Karpas-422 (cell line): ENCODE data around the gene RIGI. TPM values are rescaled to one million over a fixed set of nuclear protein-coding genes. Genes with fewer than 3 reads are reported as not detected.
"Not testable (repeated sequence)": the region's sequence is repeated elsewhere in the genome, so short reads cannot be mapped to it uniquely, and the experiment has no call there.

ENCODE experiments used
- DNase-seq: peaks from one replicate; pipeline ENCODE4 v3.0.0-alpha.2; 2015
- H2AFZ ChIP-seq: fragments of 200-600 bp; sonication (generic); 2 replicates; pipeline ENCODE4 v1.6.1; 2014; ENCODE audit warnings: antibody characterized with exemption, low read length, mixed read lengths
- H3K27ac ChIP-seq: fragments of 200-600 bp; sonication (generic); 2 replicates; pipeline ENCODE4 v1.5.1; 2014; ENCODE audit warnings: mild to moderate bottlenecking, low read length, moderate library complexity
- H3K27me3 ChIP-seq: fragments of 200-600 bp; sonication (generic); 2 replicates; pipeline ENCODE4 v1.6.1; 2014; ENCODE audit warnings: low read length, mixed read lengths
- H3K36me3 ChIP-seq: fragments of 200-600 bp; sonication (generic); 2 replicates; pipeline ENCODE4 v1.6.1; 2014; ENCODE audit warnings: low read length, mixed read lengths; ENCODE audit not compliant: insufficient read depth
- H3K4me1 ChIP-seq: fragments of 200-600 bp; sonication (generic); 2 replicates; pipeline ENCODE4 v1.6.1; 2014; ENCODE audit warnings: mild to moderate bottlenecking, low read length, mixed read lengths
- H3K4me2 ChIP-seq: fragments of 200-600 bp; sonication (generic); 2 replicates; pipeline ENCODE4 v1.6.1; 2014; ENCODE audit warnings: low read length, low read depth, mild to moderate bottlenecking; ENCODE audit not compliant: poor library complexity, severe bottlenecking
- H3K4me3 ChIP-seq: fragments of 200-600 bp; sonication (generic); 2 replicates; pipeline ENCODE4 v1.5.1; 2014; ENCODE audit warnings: mild to moderate bottlenecking, antibody characterized with exemption, low read length, mixed read lengths
- H3K79me2 ChIP-seq: fragments of 200-600 bp; sonication (generic); 2 replicates; pipeline ENCODE4 v1.6.1; 2014; ENCODE audit warnings: mild to moderate bottlenecking, low read length, mixed read lengths
- H3K9ac ChIP-seq: fragments of 200-600 bp; sonication (generic); 2 replicates; pipeline ENCODE4 v1.6.0; 2014; ENCODE audit warnings: low read length
- H3K9me2 ChIP-seq: fragments of 200-600 bp; sonication (generic), shearing (Covaris generic); replicated peaks from 2 replicates; pipeline ENCODE4 v1.6.0; 2014; ENCODE audit warnings: mild to moderate bottlenecking, low read length, moderate library complexity; ENCODE audit not compliant: insufficient read depth
- H3K9me3 ChIP-seq: fragments of 300-700, 200-600 bp; sonication (generic); 2 replicates; pipeline ENCODE4 v1.6.1; 2014; ENCODE audit warnings: low read length, mixed read lengths
- H4K20me1 ChIP-seq: fragments of 200-600 bp; sonication (generic); 2 replicates; pipeline ENCODE4 v1.6.1; 2014; ENCODE audit warnings: mild to moderate bottlenecking, antibody characterized with exemption, low read length, low read depth; ENCODE audit not compliant: insufficient read depth
- total RNA-seq: library from RNA; depleted of rRNA; stranded (reverse); fragments of >200 nt; shearing (Covaris generic); gene quantifications from 2 replicates; pipeline ENCODE4 v1.2.3, GENCODE V29; 2014; ENCODE audit warnings: low replicate concordance

Gene RIGI
- total RNA-seq, 1 experiment from 2014 or later: 13.2 TPM

DNA sequence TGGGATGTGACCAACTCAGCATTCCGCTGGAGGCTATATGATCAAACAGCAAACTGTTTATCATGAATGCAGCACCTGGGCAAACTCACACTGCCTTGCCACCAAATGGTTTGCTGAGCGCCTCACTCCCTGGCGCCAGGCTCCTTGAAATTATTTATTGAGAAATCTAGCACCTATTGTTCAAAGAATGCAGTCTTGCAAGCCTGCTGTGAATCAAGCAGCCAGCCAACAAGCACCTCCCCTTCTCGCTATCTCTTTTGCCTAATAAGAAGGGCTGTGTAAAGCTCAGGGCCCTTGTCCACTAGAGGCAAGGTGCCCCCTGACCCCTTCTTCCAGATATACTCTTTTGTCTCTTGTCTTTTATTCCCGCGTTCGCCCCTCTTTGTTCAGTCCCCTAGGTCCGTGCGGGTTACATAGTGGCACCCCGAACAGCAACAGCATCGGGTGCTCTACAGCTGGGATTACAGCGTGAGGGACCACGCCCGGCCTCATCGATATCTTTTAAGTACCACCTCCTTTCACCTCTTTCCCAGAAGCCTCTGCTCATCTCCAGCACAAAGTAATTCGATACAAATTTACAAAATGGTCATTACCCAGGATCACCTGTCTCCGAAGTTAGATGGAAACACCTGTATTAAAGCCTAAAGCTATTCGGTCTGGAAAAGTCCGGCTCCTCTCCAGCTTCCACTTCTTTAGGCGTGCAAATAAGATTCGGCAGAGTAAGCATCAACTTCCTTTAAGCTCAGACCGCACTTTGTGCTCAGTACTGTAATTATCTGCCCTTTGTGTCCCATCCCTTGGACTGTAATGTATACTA lies 896 bp downstream of the RIGI start:
- Histone ChIP-seq H3K4me3 (peak overlapping the region; percentile 87), H4K20me1 (no peaks in the 10 kb centered on the region), H3K9me3 (no peaks in the 10 kb centered on the region), H3K36me3 (peaks cover 5% of the 10 kb centered on the region; the same call in 1 of the 2 replicates), H3K9me2 (no peaks in the 10 kb centered on the region), H3K79me2 (peaks cover 31% of the 10 kb centered on the region), H2AFZ (peak overlapping the region; percentile 88; the same call in 1 of the 2 replicates), H3K27ac (peak overlapping the region; percentile 70), H3K4me1 (peaks cover 30% of the 10 kb centered on the region), H3K27me3 (no peaks in the 10 kb centered on the region), H3K9ac (peak overlapping the region; percentile 80), H3K4me2 (peak overlapping the region; percentile 98)
- no peak for DNase-seq

DNA sequence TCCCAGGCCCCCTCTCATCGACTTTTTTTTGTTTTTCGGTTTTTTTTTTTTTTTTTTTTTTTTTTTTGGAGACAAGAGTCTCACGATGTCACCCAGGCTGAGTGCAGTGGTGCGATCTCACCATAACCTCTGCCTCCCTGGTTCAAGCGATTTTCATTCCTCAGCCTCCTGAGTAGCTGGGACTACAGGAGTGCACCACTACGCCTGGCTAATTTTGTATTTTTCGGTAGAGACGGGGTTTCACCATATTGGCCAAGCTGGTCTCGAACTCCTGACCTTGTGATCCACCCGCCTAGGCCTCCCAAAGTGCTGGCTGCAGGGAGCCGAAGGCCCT lies 1.5 kb downstream of the RIGI start:
- not testable (repeated sequence) for H3K27ac ChIP-seq, H3K4me3 ChIP-seq, H3K9ac ChIP-seq

DNA sequence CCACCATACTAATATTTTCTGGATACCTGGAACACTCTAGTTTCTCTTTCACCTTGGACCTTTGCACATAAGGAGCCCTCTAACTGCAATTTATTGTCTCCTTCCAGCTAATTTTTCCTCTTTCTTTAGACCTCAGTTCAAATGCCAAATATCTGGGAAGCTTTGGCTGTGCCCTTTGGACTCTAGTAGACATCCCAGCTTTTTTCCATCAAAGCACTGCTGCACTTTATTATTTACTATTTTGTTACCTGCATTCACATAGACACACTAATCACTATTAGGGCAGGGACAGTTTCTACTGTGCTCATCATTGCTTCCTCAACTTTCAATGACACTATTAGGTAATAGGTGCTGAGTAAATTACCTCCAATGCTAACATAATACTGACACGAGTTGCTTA lies 2.1 kb downstream of the RIGI start:
- peaks cover 30% of the 10 kb centered on the region for H3K4me1 ChIP-seq
- H3K36me3 ChIP-seq: peaks cover 13% of the 10 kb centered on the region; the same call in 1 of the 2 replicates
- DNase-seq: no peak
- H3K9ac ChIP-seq: no peak overlapping the region
- H3K4me3 ChIP-seq: no peak overlapping the region
- H3K79me2 ChIP-seq: peaks cover 31% of the 10 kb centered on the region
- no peak overlapping the region for H3K27ac ChIP-seq
- H3K4me2 ChIP-seq: peak overlapping the region; percentile 6
- H4K20me1 ChIP-seq: no peaks in the 10 kb centered on the region
- H3K9me2 ChIP-seq: no peaks in the 10 kb centered on the region
- 0 out of 2 replicates have a peak, but pooled peaks cover 4% of the 10 kb centered on the region for H3K9me3 ChIP-seq
- no peaks in the 10 kb centered on the region for H3K27me3 ChIP-seq
- no peak overlapping the region for H2AFZ ChIP-seq

More for the DNA sequence above, 1.5 kb downstream of the RIGI start:
- not testable (repeated sequence) for H3K4me2 ChIP-seq, H3K9me2 ChIP-seq, H3K36me3 ChIP-seq, H3K27me3 ChIP-seq, H3K9me3 ChIP-seq, DNase-seq, H2AFZ ChIP-seq, H4K20me1 ChIP-seq
- peaks cover 31% of the 10 kb centered on the region for H3K79me2 ChIP-seq
- H3K4me1 ChIP-seq: peaks cover 30% of the 10 kb centered on the region

DNA sequence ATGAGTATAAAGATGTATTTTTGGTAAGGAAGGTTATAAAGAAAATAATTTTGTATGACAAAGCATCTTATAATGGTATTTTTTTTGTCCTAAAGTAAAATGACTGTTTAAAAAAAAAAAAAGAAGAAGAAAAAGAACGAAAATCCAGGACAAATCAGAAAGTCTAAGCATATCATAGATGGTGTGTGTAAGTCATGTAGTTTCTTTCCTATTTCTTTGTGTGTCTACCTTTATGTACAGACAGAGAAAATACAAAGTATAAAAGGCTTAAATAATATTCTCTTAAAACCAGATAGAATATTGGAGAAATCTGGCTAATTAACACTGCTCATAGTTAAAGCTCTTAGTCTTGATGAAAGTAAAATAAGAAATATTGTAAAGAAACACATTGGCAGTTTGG lies 7.7 kb downstream of the RIGI start:
- H3K4me3 ChIP-seq: no peak overlapping the region
- no peak overlapping the region for H3K9ac ChIP-seq
- no peak overlapping the region for H3K4me2 ChIP-seq
- no peaks in the 10 kb centered on the region for H3K4me1 ChIP-seq
- H3K9me2 ChIP-seq: no peaks in the 10 kb centered on the region
- no peaks in the 10 kb centered on the region for H3K27me3 ChIP-seq
- no peaks in the 10 kb centered on the region for H4K20me1 ChIP-seq
- H3K79me2 ChIP-seq: peaks cover 8% of the 10 kb centered on the region; the same call in 1 of the 2 replicates
- no peak overlapping the region for H2AFZ ChIP-seq
- peaks cover 21% of the 10 kb centered on the region; the same call in 1 of the 2 replicates for H3K36me3 ChIP-seq
- no peak overlapping the region for H3K27ac ChIP-seq
- DNase-seq: no peak
- peaks cover 13% of the 10 kb centered on the region for H3K9me3 ChIP-seq

DNA sequence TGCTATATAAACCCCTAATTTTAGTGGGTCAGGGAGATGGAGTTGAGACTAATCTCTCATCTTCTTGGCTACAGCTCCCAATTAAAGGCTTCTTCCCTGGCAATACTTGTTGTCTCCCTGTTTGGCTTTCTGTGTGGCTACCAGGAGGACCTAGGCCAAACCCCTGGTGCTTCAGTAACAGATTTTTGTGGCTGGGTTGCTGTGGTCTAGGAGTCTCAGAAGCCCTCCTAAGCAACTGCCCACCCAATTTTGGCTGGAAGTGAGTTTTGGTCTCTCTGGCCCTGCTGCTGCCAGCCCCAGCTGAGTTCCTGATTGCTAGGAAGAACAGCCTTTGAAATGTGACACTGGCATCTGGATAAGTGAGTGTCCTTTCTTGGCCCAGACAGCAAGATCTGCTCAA lies 9.8 kb downstream of the RIGI start:
- H3K4me2 ChIP-seq: no peak overlapping the region
- no peaks in the 10 kb centered on the region for H3K4me1 ChIP-seq
- DNase-seq: no peak
- no peaks in the 10 kb centered on the region for H3K27me3 ChIP-seq
- no peaks in the 10 kb centered on the region for H3K9me2 ChIP-seq
- no peak overlapping the region for H2AFZ ChIP-seq
- H4K20me1 ChIP-seq: no peaks in the 10 kb centered on the region
- peaks cover 21% of the 10 kb centered on the region; the same call in 1 of the 2 replicates for H3K36me3 ChIP-seq
- peaks cover 13% of the 10 kb centered on the region for H3K9me3 ChIP-seq
- no peak overlapping the region for H3K27ac ChIP-seq
- no peak overlapping the region for H3K4me3 ChIP-seq
- H3K9ac ChIP-seq: no peak overlapping the region
- H3K79me2 ChIP-seq: no peaks in the 10 kb centered on the region; the same call in 1 of the 2 replicates

DNA sequence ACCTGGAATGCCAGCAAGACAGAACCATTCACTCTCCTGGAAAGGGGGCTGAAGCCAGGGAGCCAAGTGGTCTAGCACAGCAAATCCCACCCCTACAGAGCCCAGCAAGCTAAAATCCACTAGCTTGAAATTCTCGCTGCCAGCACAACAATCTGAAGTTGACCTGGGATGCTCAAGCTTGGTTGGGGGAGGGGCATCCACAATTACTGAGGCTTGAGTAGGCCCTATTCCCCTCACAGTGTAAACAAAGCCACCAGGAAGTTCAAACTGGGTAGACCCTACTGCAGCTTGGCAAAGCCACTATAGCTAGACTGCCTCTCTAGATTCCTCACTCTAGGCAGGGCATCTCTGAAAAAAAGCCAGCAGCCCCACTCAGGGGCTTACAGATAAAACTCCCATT lies 17.3 kb downstream of the RIGI start:
- Histone ChIP-seq H3K4me2 (no peak overlapping the region), H3K27ac (no peak overlapping the region), H3K9ac (no peak overlapping the region), H3K4me3 (no peak overlapping the region), H3K4me1 (no peaks in the 10 kb centered on the region), H3K79me2 (peaks cover 22% of the 10 kb centered on the region), H3K9me2 (no peaks in the 10 kb centered on the region), H3K27me3 (no peaks in the 10 kb centered on the region), H3K36me3 (no peaks in the 10 kb centered on the region), H2AFZ (no peak overlapping the region), H3K9me3 (no peaks in the 10 kb centered on the region), H4K20me1 (no peaks in the 10 kb centered on the region)
- DNase-seq: no peak

DNA sequence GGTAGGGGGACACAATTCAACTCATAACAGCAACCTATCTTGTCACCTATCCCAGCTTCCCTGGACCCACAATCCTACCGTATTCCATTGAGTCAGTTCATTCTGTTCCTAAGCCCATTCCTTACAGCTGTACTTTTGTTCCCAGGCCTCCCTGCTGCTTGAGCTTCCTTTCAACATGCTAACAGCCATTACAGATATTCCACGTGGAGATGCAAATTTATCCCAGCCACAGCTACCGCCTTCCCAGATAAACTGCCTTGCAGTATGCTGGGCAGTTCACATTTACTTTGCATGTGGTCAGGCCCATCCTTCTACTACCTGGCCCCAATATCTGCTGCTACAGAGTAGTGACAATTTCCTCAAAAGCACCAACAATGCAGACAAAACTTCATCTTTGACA lies 23.0 kb downstream of the RIGI start:
- no peak overlapping the region for H3K4me3 ChIP-seq
- H3K27me3 ChIP-seq: no peaks in the 10 kb centered on the region
- no peaks in the 10 kb centered on the region for H4K20me1 ChIP-seq
- no peak overlapping the region for H2AFZ ChIP-seq
- no peaks in the 10 kb centered on the region for H3K4me1 ChIP-seq
- H3K27ac ChIP-seq: no peak overlapping the region
- H3K36me3 ChIP-seq: peaks cover 4% of the 10 kb centered on the region; the same call in 1 of the 2 replicates
- H3K4me2 ChIP-seq: no peak overlapping the region
- H3K79me2 ChIP-seq: peaks cover 19% of the 10 kb centered on the region
- no peaks in the 10 kb centered on the region for H3K9me2 ChIP-seq
- DNase-seq: no peak
- H3K9ac ChIP-seq: no peak overlapping the region
- no peaks in the 10 kb centered on the region for H3K9me3 ChIP-seq

DNA sequence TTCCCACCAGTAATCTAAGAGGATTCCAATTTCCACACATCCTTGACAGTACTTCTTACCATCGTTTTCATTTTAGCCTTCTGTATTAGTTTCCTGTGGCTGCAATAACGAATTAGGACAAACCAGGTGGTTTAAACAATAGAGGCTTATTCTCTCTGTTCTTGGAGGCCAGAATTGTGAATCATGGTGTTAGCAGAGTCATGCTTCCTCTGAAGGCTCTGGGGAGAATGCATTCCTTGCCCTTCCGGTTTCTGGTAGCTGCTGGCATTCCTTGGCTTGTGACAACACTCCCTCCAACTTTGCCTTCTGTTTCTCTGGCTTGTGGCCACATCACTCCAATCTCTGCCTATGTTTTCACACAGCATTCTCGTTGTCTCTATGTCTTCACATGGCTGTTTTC lies 23.5 kb downstream of the RIGI start:
- Histone ChIP-seq H3K9ac (no peak overlapping the region), H3K4me1 (no peaks in the 10 kb centered on the region), H3K4me2 (no peak overlapping the region), H3K27me3 (no peaks in the 10 kb centered on the region), H3K36me3 (peaks cover 4% of the 10 kb centered on the region; the same call in 1 of the 2 replicates), H3K9me2 (no peaks in the 10 kb centered on the region), H3K27ac (no peak overlapping the region), H3K9me3 (no peaks in the 10 kb centered on the region), H4K20me1 (no peaks in the 10 kb centered on the region), H2AFZ (no peak overlapping the region), H3K79me2 (peaks cover 15% of the 10 kb centered on the region), H3K4me3 (no peak overlapping the region)
- no peak for DNase-seq
